Mesothelial cell of epicardium (in vitro differentiated cells): ENCODE measurements around the gene USP1. TPM values are rescaled to one million over a fixed set of nuclear protein-coding genes. Genes with fewer than 3 reads are reported as not detected.

Experiments
- DNase-seq, 2 experiments: peaks; one replicate each; pipeline ENCODE4 v3.0.0; 2021; ENCODE audit warnings: low spot score in 2 of 2; ENCODE audit not compliant: unreplicated experiment in 2 of 2
- H3K27ac Mint-ChIP-seq: 2 replicates; pipeline ENCODE4 v1.8.0; 2021; ENCODE audit warnings: mixed read lengths
- H3K27me3 Mint-ChIP-seq: 2 replicates; pipeline ENCODE4 v1.8.0; 2021; ENCODE audit warnings: low read depth, mixed read lengths
- H3K36me3 Mint-ChIP-seq: 2 replicates; pipeline ENCODE4 v1.8.0; 2021; ENCODE audit warnings: mixed read lengths
- H3K4me1 Mint-ChIP-seq: 2 replicates; pipeline ENCODE4 v1.8.0; 2021; ENCODE audit warnings: mixed read lengths
- H3K4me3 Mint-ChIP-seq: 2 replicates; pipeline ENCODE4 v1.8.0; 2021; ENCODE audit warnings: mild to moderate bottlenecking, moderate library complexity, mixed read lengths
- H3K9me3 Mint-ChIP-seq: 2 replicates; pipeline ENCODE4 v1.8.0; 2021; ENCODE audit warnings: mixed read lengths
- CTCF ChIP-seq: fragments of 200-600 bp; sonication (generic); IDR thresholded peaks from one replicate; pipeline ENCODE4 v1.5.0; 2021; ENCODE audit warnings: antibody characterized with exemption; ENCODE audit not compliant: unreplicated experiment
- total RNA-seq: library from RNA; stranded (reverse); gene quantifications from 3 replicates; pipeline ENCODE4 v1.2.1, GENCODE V29; 2021

The USP1 gene
- total RNA-seq, 1 donor from 2014 or later: 24.8 TPM

GRCh38 chr1:62500210-62500609 lies 63.4 kb downstream of the USP1 start:
- H3K4me3 Mint-ChIP-seq: no peak overlapping the region
- H3K27me3 Mint-ChIP-seq: no peaks in the 10 kb centered on the region
- H3K27ac Mint-ChIP-seq: no peak overlapping the region
- no peak for DNase-seq
- no peaks in the 10 kb centered on the region for H3K9me3 Mint-ChIP-seq
- peaks cover 44% of the 10 kb centered on the region for H3K36me3 Mint-ChIP-seq
- no peak for TF ChIP-seq CTCF
- no peaks in the 10 kb centered on the region for H3K4me1 Mint-ChIP-seq

Other genes starting within 250 kb of the USP1 start
- gene L1TD1, start 242.2 kb upstream of the USP1 start, total RNA-seq: 5.3 to 5.5 TPM (median 5.5 TPM) in 3 replicates
- gene KANK4, start 117.6 kb upstream of the USP1 start, total RNA-seq: 34.3 to 36.5 TPM (median 35.2 TPM) in 3 replicates
- not detected in 3 replicates for gene ANGPTL3, start 160.5 kb downstream of the USP1 start, total RNA-seq